Neural progenitor cell (in vitro differentiated cells): ENCODE data around the gene TMEM217.

ENCODE experiments used
- CTCF ChIP-seq: fragments of 200-600 bp; sonication (generic); IDR thresholded peaks from 2 replicates; pipeline ENCODE4 v1.5.1; 2017; ENCODE audit warnings: antibody characterized with exemption, mild to moderate bottlenecking
- EZH2 ChIP-seq: fragments of 200-600 bp; sonication (generic); IDR thresholded peaks from 2 replicates; pipeline ENCODE4 v1.6.1; 2017; ENCODE audit warnings: antibody characterized with exemption, mild to moderate bottlenecking, moderate library complexity
- EZH2phosphoT487 ChIP-seq: fragments of 200-600 bp; sonication (generic); IDR thresholded peaks from 2 replicates; pipeline ENCODE4 v1.6.1; 2017; ENCODE audit warnings: antibody characterized with exemption

- TF ChIP-seq CTCF (no peak), EZH2phosphoT487 (no peak), EZH2 (no peak)
Measured at GRCh38 chr6:37202788-37203491, 55.0 kb downstream of the TMEM217 start.
